ENCODE data around the gene ARHGEF12.

- no peak for TF ChIP-seq CTCF (IDR thresholded peaks at IDR 0.05)
- no peak for TF ChIP-seq POLR2A (IDR thresholded peaks at IDR 0.05)
Measured at GRCh38 chr11:120420572-120420971, 84.4 kb downstream of the ARHGEF12 start.

Measured in uterus (tissue), 2 donors.